MM.1S (cell line): ENCODE data around the gene ILF3.

Experiments used
- DNase-seq: peaks from one replicate; pipeline ENCODE4 v3.0.0-alpha.2; 2015
- H2AFZ ChIP-seq: fragments of 300-600 bp; sonication (generic); 2 replicates; pipeline ENCODE4 v1.6.0; 2016; ENCODE audit warnings: antibody characterized with exemption, low read length
- H3F3A ChIP-seq: fragments of 300-600 bp; sonication (generic); 2 replicates; pipeline ENCODE4 v1.6.1; 2016; ENCODE audit warnings: mild to moderate bottlenecking, antibody characterized with exemption, low read length, moderate library complexity, mixed read lengths; ENCODE audit not compliant: insufficient read depth
- H3K27ac ChIP-seq: fragments of 300-600 bp; sonication (generic); 2 replicates; pipeline ENCODE4 v1.5.1; 2016; ENCODE audit warnings: mild to moderate bottlenecking, low read length
- H3K27me3 ChIP-seq: fragments of 300-600 bp; sonication (generic); replicated peaks from 2 replicates; pipeline ENCODE4 v1.6.0; 2016; ENCODE audit warnings: low read length; ENCODE audit not compliant: insufficient read depth
- H3K36me3 ChIP-seq: fragments of 300-600 bp; sonication (generic); replicated peaks from 2 replicates; pipeline ENCODE4 v1.6.1; 2016; ENCODE audit warnings: mild to moderate bottlenecking, low read length, mixed read lengths; ENCODE audit not compliant: insufficient read depth
- H3K4me1 ChIP-seq: fragments of 300-600 bp; sonication (generic); 2 replicates; pipeline ENCODE4 v1.6.1; 2016; ENCODE audit warnings: low read length, mixed read lengths
- H3K4me2 ChIP-seq: fragments of 300-600 bp; sonication (generic); 2 replicates; pipeline ENCODE4 v1.6.0; 2016; ENCODE audit warnings: low read depth, low read length
- H3K4me3 ChIP-seq: fragments of 300-600 bp; sonication (generic); 2 replicates; pipeline ENCODE4 v1.5.1; 2016; ENCODE audit warnings: low read length, mixed read lengths
- H3K79me2 ChIP-seq: fragments of 300-600 bp; sonication (generic); 2 replicates; pipeline ENCODE4 v1.6.1; 2016; ENCODE audit warnings: mixed run types, low read length, mixed read lengths
- H3K9ac ChIP-seq: fragments of 300-600 bp; sonication (generic); 2 replicates; pipeline ENCODE4 v1.6.1; 2016; ENCODE audit warnings: low read length, mixed read lengths
- H3K9me2 ChIP-seq: fragments of 300-600 bp; sonication (generic); replicated peaks from 2 replicates; pipeline ENCODE4 v1.6.1; 2016; ENCODE audit warnings: mild to moderate bottlenecking, low read length, mixed read lengths; ENCODE audit not compliant: insufficient read depth
- H3K9me3 ChIP-seq: fragments of 300-600 bp; sonication (generic); replicated peaks from 2 replicates; pipeline ENCODE4 v1.6.1; 2016; ENCODE audit warnings: mild to moderate bottlenecking, low read length, mixed read lengths; ENCODE audit not compliant: insufficient read depth
- H4K20me1 ChIP-seq: fragments of 300-600 bp; sonication (generic); 2 replicates; pipeline ENCODE4 v1.6.1; 2016; ENCODE audit warnings: mild to moderate bottlenecking, low read length, moderate library complexity, mixed read lengths; ENCODE audit not compliant: insufficient read depth
- CTCF ChIP-seq: fragments of 300-600 bp; sonication (generic); IDR thresholded peaks from 2 replicates; pipeline ENCODE4 v1.5.1; 2016; ENCODE audit warnings: antibody characterized with exemption, low read length, mixed read lengths
- EZH2 ChIP-seq: fragments of 300-600 bp; sonication (generic); optimal IDR thresholded peaks from 2 replicates; pipeline ENCODE3; 2017; ENCODE audit warnings: low read depth, mild to moderate bottlenecking, antibody characterized with exemption, low read length, mixed read lengths
- EZH2phosphoT487 ChIP-seq: fragments of 300-600 bp; sonication (generic); IDR thresholded peaks from 2 replicates; pipeline ENCODE4 v1.6.1; 2018; ENCODE audit warnings: antibody characterized with exemption, low read length

The ILF3 gene

GRCh38 chr19:10712754-10713153 is 58.6 kb downstream of the ILF3 start:
- 0 out of 2 replicates have a peak, but pooled peaks cover 3% of the 10 kb centered on the region for H3K4me1 ChIP-seq
- H3K27ac ChIP-seq: no peak overlapping the region
- H3K4me2 ChIP-seq: no peak overlapping the region
- no peaks in the 10 kb centered on the region for H3K79me2 ChIP-seq
- H3K9me2 ChIP-seq: no peaks in the 10 kb centered on the region
- no peaks in the 10 kb centered on the region for H3F3A ChIP-seq
- H3K27me3 ChIP-seq: no peaks in the 10 kb centered on the region
- no peak overlapping the region for H2AFZ ChIP-seq
- no peak overlapping the region for H3K9ac ChIP-seq
- TF ChIP-seq EZH2: no peak
- TF ChIP-seq CTCF: no peak
- TF ChIP-seq EZH2phosphoT487: no peak
- no peaks in the 10 kb centered on the region for H4K20me1 ChIP-seq
- no peaks in the 10 kb centered on the region for H3K36me3 ChIP-seq
- H3K9me3 ChIP-seq: no peaks in the 10 kb centered on the region
- H3K4me3 ChIP-seq: no peak overlapping the region
- no peak for DNase-seq

GRCh38 chr19:10713317-10713716 is 59.2 kb downstream of the ILF3 start:
- Histone ChIP-seq H2AFZ (no peak overlapping the region), H3K27me3 (no peaks in the 10 kb centered on the region), H3K9me3 (no peaks in the 10 kb centered on the region), H4K20me1 (no peaks in the 10 kb centered on the region), H3K4me1 (0 out of 2 replicates have a peak, but pooled peaks cover 3% of the 10 kb centered on the region), H3K9ac (no peak overlapping the region), H3K36me3 (no peaks in the 10 kb centered on the region), H3K27ac (no peak overlapping the region), H3K4me2 (no peak overlapping the region), H3F3A (no peaks in the 10 kb centered on the region), H3K4me3 (no peak overlapping the region), H3K9me2 (no peaks in the 10 kb centered on the region), H3K79me2 (peaks cover 4% of the 10 kb centered on the region)
- TF ChIP-seq EZH2phosphoT487 (no peak), EZH2 (no peak), CTCF (no peak)
- DNase-seq: no peak

GRCh38 chr19:10717054-10717355 is 62.9 kb downstream of the ILF3 start:
- Histone ChIP-seq H3K4me1 (peaks cover 11% of the 10 kb centered on the region; the same call in 1 of the 2 replicates), H3K27me3 (no peaks in the 10 kb centered on the region), H3F3A (no peaks in the 10 kb centered on the region), H3K36me3 (no peaks in the 10 kb centered on the region), H3K4me3 (peak overlapping the region; percentile 41), H3K27ac (no peak overlapping the region), H3K4me2 (peak overlapping the region; percentile 85), H2AFZ (peak overlapping the region; percentile 94), H4K20me1 (peaks cover 23% of the 10 kb centered on the region), H3K9ac (no peak overlapping the region), H3K9me2 (no peaks in the 10 kb centered on the region), H3K79me2 (peaks cover 40% of the 10 kb centered on the region), H3K9me3 (no peaks in the 10 kb centered on the region)
- TF ChIP-seq CTCF (no peak), EZH2 (no peak), EZH2phosphoT487 (no peak)
- DNase-seq: no peak
